ENCODE data around the gene LRRIQ3.
"Not testable (repeated sequence)": the region's sequence is repeated elsewhere in the genome, so short reads cannot be mapped to it uniquely, and the experiment has no call there.

Gene LRRIQ3, protein sequence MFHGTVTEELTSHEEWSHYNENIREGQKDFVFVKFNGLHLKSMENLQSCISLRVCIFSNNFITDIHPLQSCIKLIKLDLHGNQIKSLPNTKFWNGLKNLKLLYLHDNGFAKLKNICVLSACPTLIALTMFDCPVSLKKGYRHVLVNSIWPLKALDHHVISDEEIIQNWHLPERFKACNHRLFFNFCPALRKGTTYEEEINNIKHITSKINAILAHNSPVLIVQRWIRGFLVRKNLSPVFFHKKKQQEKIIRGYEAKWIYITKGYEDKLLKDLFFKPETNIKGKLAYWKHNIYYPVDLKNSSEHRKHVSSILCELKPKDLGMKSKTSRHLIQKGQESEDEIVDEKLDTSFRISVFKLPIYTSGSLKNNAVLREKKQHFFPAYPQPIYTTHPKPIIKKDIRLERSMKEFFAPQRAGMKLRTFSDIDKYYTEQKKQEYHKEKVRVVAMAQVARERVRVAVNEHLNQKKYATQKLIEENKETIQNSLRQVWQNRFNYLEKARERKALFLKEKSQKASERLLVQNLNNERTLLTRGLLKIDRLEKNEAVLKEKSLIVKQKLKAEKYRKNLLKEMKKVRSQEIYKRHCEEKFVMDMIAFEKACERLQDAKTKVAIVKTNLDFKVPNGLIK

DNA sequence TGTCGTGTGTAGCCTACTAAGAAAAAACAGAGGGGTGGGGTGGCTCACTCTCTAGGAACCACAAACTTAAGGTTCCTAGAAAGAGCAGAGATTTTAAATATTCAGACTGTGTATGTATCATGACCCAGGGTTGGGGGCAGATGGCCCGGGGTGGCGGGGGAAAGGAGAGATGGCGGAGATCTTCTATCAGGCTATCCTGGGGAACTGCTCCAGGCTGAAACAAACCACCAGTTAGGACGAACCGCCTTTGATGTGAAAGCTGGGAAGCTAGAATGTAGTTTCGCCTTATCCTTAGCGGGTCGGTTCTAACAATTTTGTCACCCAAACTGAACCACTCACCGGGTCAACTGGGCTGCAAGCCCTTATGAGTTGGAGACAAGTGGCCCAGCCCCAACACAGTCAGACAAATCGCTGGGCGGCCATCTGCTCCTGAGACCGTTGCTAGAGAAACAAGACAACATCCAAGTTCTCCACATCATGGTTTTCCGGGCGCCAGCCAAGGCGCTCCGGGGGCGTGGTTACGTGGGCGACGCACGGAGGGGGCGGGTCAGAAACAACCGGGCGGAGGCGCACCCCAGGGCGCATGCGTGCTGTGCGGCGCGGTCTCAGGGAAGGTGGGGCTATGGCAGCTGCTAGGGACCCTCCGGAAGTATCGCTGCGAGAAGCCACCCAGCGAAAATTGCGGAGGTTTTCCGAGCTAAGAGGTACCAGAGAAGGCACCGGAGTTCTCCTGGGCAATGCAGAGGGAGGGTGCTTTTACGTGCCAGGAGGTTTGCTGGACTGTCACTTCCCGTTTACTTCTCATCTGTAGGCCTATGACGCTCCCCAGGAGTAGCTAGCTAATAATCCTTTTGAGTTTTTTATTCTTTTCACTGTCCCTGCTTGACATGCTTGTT lies at the start of gene LRRIQ3, which contains the start of gene FPGT:
Gene LRRIQ3, minus strand, starts transcription at position 520 of the 896 bp plus-strand sequence. CDS start 14,492 bp downstream, outside the sequence.
Gene FPGT, plus strand, starts transcription at position 586 of the 896 bp plus-strand sequence. Its CDS starts 37 bp downstream, at position 623.
- peak; percentile 84 for DNase-seq

DNA sequence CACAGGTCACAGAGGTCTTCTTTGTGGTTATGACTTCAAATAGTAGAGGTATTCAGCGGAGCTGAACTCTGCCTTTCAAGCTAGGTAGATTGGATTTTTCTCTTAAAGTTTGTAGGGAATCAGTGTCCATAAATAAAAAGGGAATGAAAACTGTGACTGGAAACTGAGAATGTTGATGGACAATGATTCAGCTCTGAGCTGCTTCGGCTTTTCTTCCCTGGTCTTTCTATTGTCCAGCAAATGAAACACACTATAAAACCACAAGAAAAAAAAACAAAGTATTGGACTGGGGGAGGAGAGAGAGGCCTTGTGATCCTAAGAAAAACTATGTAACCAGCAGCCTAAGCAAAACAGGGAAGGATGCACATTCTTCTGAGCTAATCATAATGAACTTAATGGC lies 48.3 kb upstream of the LRRIQ3 start:
- no peak for DNase-seq

DNA sequence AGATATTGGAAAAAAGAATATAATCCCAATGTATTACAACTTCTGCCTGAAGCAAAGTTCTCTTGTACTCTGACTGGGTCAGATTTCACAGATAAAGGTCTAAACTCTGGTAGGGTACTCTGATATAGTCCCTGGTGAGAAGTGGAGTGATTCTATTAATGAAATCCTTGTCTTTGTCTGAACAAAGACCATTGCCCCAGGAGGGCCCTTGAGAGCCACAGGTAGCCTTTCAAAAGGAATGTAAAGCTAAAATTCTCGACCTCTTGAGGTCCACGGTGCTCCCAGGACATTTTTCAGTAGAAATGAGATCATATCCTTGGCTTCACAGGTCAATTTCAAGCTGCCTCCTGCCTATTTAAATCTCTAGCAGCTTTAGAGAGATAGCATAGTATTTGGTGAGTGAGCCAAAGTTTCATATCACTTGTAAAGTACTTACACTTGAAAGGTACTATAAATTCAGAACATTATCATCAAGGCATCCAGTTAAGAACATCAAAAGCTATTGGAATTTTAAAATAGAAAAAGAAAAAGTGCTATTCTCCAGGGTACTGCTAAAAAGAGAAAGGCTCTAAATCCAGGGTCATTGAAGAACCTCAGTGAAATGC lies 47.3 kb upstream of the LRRIQ3 start:
- no peak for DNase-seq

DNA sequence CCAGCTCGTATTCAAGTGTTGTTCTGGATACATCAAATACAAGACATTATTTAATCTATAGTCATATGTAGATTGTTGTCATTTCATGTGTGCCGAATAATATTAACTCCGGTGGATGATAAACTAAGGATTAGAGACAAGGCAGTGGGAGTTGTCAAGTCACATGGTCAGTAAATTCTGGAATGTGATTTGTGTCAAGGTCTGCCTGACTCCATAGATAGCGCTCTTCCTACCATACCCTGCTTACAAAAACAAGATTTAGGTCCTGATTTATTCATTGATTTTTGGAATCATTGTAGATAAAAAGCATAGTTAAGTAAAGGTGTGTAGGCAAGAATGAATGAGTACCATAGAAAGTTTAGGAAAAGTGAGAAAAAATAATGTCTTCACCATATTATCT lies 39.8 kb upstream of the LRRIQ3 start:
- DNase-seq, result no peak

DNA sequence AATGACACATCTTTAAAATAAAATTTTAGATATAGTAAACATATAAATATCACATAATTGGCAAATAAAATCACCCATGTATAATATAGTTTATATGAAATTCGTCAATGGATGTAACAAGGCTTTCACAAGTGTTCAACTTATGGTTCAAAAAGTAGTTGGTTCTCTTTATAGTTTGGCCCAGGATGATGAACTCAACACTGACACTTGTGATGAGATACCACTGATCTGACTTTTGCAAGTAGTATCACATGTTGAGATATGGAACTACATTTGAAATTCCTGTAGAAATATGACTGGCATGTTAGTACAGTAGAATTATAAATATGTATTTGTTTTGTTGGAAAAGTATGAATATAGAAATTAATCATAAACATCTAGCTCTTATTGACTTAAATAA lies 39.1 kb upstream of the LRRIQ3 start:
- no peak for DNase-seq

DNA sequence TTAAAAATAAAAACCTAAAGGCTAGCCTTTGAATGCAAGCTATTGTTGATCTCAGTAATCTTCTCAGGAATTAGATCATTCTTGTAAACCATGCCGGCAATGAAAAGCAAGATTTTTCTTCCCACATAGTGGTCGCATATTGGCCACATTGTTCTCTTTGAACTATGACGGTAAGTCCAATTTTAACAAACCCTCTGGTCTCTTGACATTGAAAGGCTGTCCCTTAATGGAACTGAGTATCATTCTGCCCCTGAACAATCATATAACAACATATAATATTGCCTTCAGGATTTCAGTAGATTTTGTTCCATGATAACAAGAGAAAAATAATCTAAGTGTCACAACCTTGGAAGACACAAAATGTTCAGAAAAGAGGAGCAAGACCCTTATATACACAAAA lies 38.5 kb upstream of the LRRIQ3 start:
- no peak for DNase-seq

DNA sequence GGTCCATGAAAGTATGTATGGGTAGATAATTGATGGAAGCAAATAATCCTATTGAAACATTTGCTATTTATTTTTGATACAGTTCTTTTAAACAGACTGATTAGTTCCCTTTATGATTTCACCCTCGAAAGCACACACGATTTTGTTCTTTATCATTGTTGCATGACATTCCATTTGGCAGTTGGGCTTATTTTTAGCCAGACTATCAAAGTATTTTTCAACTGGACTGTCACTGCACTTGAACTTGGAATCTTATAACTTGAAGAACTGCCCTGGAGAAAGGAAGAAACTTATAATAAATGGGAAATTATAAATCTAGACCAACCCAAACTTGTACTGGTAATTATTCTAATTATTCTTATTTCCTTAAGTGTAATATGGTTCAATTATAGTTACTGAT lies 37.2 kb upstream of the LRRIQ3 start, which contains the start of gene TNNI3K:
Gene TNNI3K, plus strand, starts transcription at position 235 of the 400 bp plus-strand sequence. Its CDS starts 65 bp downstream, at position 300.
- DNase-seq, result no peak

DNA sequence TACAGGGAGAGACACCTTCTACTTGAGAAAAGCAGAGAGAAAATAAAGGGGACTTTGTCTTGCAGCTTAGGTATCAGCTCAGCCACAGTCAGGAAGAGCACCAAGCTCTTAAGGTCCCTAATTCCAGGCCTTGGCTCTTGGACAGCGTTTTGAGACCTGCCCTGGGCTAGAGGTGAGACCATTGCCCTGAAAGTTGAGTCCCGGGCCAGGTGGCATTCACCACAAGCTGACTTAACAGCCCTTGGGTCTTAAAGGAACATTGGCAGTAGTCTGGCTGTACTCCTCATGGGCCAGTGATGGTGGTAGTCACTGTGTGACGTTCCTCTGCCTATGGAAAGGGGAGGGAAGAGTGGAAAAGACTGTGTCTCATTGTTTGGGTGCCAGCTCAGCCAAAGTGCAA lies 25.5 kb upstream of the LRRIQ3 start:
- no peak for DNase-seq

DNA sequence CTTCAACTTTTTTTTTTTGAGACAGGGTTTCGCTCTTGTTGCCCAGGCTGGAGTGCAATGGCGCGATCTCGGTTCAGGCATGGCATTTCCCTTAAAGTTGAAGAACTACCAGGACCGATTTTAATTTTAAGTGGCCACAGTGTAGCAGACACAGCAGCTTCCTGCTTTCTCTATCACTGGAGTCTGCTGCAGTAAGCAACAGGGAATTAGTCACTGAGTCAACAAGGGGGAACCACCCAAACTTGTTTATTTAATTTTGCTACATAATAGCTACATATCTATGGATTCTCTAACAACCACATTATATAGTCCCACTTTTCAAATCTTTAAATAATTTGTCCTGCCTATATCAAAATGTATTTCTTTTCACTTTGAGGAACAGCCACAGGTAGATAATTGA lies 24.7 kb upstream of the LRRIQ3 start:
- DNase-seq, result no peak

DNA sequence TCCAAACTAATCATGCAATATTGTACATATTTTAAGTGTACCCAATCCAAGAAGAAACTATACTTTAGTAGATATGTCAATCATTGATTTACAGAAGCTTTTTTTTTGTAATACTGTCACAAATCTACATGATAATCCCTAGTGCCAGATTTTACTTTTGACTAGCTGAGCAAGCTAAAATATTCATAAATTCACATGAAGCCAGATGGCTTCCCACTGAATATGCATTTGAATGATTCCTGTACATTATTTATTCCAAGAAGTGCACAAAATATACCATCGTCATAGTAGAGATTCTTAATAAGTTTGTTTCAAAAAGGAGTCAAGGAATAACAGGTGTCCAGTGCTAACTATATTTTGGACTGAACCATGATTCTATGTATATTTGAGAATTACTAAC lies 17.3 kb upstream of the LRRIQ3 start:
- DNase-seq, result no peak

DNA sequence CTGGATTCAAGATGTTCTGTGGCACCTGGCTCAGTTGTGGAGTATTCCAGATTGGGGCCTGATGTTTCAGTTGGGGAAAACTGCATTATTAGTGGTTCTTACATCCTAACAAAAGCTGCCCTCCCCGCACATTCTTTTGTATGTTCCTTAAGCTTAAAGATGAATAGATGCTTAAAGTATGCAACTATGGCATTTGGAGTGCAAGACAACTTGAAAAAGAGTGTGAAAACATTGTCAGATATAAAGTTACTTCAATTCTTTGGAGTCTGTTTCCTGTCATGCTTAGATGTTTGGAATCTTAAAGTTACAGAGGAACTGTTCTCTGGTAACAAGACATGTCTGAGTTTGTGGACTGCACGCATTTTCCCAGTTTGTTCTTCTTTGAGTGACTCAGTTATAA lies 7.3 kb upstream of the LRRIQ3 start:
- DNase-seq, result no peak

DNA sequence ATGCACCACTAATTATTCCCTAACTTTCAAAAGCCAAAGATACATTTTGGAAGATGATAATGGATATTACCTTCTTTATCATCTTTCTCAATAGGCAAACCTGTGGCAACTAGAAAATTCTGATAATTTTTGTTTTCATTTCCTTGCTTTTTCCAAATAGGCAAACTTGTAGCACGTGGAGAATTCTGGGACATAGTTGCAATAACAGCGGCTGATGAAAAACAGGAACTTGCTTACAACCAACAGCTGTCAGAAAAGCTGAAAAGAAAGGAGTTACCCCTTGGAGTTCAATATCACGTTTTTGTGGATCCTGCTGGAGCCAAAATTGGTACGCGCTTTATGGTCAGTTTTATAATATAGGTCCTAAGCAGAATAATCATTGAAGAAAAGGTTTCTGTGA lies 1.5 kb upstream of the LRRIQ3 start:
- DNase-seq, result no peak

DNA sequence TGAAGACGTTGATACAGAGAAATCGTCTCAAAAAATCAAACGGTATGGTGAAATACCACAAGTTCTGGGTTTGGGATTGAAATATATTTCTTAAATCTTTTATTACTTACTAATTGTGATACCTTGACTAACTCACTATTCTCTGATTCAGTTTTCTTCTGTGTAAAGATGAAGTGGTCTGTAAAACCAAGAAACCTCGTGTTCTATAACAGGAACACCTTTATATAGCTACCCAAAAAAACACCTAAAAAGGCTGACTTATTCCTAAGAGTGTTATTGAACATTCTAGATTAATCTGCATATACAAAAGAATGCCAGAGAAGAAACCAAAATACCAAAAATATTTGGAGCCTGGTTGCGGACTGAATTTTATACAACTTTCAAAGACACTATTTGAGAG lies 721 bp downstream of the LRRIQ3 start:
- no peak for DNase-seq

DNA sequence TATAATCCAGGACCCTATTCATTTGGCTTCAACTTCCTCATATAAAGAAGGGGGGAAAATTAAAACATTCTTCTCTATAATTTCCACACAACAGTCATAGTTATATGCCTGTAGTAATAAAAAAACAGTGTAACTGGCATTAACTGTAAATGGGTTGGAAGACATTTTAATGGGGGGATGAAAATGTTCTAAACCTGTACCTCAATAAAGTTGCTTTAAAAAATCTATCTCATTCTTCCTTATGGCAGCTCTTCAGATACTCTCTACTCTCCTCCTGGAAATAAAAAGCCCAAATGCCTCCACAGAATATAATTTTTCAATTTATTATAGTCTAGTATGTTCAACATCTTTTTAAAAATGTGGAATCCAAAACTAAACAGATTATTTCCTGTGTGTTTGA lies 2.6 kb downstream of the LRRIQ3 start:
- DNase-seq, result no peak

DNA sequence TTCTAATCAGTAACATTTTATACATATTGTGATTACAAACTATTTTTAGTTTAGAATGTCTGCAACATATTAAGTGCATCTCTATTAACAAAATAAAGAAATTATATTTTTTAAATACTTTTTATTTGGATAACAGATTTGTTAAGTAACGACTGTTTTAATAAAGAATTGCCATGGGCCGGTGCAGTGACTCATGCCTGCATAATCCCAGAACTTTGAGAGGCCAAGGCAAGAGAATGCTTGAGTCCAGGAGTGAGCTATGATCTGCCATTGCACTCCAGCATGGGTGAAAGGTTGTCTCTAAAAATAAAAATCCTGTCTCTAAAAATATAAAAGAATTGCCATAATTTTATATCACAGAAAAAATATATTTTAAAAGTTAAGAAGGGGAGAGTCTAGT lies 4.1 kb downstream of the LRRIQ3 start:
- no peak for DNase-seq

DNA sequence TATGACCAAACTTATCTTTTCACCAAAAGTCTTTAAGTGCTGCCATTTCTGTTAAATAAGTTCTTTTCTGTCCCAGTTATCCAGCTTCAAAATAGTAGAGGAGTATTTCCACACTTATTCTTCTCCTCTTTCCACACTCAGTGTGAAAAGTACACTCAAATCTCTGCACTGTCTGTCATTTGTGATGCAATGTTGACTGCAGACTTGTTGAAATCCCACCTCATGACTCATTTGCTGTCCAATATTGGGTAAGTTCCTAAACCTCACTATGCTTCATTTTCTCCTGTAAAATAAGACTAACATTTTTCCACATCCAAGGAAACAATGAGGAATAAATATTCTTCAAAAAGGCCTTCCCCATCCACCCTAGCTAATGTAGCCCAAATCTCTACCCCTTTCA lies 17.5 kb downstream of the LRRIQ3 start:
- no peak for DNase-seq

DNA sequence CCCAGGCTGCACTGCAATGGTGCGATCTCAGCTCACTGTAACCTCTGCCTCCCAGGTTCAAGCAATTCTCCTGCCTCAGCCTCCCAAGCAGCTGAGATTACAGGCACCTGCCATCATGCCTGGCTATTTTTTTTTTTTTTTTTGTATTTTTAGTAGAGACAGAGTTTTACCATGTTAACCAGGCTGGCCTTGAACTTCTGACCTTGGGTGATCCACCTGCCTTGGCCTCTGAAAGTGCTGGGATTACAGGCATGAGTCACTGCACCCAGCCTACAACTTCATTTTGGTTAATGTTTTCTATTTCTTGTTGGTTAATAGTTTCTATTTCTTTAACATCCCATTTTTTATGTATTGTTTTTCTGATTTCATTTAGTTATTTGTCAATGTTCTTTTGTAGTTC lies 23.6 kb downstream of the LRRIQ3 start:
- DNase-seq, result not testable (repeated sequence)

DNA sequence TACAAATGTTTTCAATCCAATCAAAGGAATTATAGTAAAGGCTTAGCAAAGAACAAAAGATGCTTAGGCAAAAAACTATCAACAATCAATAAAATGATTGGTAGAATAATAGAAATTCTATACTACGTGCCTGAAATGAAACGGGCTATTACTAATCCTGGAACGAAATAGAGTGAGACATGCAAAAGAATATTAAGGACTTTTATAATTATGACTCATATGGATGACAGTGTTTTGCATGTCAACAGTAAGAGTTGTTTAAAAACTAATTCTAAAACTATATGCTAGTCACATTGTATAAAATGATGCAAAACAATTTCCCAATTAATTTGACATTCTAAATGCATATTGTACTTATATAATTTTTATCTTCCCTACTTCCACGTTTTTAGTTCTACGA lies 35.6 kb downstream of the LRRIQ3 start:
- DNase-seq, result no peak

DNA sequence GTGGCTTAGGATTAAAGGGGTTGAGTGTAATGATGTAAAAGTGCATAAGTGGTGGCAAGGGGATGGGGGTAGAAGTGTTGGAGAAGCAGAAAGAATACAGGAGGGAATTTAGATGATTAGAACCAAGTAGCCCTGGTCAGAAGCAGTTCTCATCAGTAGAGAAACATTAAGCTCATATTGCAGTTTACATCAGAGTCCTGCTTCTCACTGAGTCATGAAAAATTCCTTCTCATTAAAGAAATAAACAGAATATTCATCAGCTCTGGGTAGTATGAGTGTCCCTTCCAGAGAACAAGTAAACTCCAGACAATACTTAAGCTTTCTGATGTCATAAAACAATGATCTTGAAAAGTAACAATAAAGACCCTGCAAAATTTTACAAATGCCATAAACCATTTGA lies 36.5 kb downstream of the LRRIQ3 start:
- no peak for DNase-seq

DNA sequence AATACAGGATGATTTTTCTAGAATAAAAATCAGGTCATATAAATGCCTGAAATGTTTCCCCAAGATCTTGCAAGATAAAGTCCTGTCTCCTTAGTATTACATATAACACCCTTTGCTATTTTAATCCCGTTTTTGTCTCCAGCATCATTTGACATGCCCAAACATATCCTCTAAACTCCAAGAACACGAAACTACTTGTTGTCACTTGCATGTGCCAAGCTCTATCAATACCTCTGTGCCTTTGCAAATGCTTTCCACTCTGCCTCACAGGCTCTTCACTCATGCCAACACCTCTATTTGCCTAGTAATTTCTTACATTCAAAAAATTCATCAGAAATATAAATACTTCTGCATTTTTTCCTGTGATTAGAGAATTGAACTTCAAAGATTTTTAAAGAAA lies 37.9 kb downstream of the LRRIQ3 start:
- DNase-seq, result no peak

DNA sequence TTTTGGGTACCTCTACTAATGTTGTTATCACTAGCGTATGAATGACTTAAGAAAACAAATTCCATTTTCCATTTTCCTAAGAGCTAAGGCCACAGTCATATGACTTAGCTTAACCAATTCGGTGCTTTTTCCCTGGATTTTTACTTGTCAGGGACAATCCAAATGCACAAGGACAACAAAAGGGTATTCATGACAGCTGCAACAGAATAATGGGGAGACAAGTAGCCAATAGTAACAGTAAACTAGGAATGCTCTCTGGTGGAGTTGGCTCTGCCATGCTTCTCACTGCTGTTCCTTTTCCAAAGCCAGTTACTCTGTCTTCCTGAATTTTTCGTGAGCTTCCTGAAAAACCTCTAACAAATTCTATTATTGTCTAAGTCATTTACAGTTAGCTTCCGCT lies 52.9 kb downstream of the LRRIQ3 start:
- DNase-seq, result no peak

DNA sequence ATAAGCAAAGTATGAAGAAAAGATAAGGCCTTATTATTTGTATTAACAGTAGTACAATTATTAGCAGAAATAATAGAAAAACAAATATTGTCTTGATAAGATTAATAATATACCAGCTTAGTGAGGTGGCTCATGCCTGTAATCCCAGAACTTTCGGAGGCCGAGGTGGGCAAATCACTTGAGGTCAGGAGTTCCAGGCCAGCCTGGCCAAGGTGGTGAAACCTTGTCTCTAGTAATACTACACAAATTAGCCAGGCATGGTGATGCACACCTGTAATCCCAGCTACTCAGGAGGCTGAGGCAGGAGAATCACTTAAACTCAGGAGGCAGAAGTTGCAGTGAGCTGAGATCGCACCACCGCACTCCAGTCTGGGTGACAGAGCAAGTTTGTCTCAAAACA lies 80.6 kb downstream of the LRRIQ3 start:
- DNase-seq, result not testable (repeated sequence)

DNA sequence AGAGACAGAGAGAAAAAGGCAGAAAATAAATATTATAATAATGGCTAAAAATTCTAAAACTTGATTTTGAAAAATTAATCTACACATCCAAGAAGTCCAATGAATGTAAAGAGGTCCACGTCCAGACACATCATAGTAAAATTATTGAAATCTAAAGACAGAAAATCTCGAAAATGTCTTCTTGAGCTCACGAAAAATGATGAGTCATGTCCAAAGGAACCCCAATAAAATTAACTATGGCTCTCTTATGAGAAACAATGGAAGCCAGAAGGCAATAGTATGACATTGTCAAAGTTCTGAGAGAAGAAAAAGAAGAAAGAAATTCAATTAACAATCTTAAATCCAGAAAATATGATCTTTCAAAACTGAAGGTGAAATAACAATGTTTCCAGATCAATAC lies 84.6 kb downstream of the LRRIQ3 start:
- no peak for DNase-seq

Measured in GOT3 (cell line).